ENCODE measurements around the gene BTBD16. TPM values are rescaled to one million over a fixed set of nuclear protein-coding genes. Genes with fewer than 3 reads are reported as not detected.

Gene BTBD16
- total and polyA plus RNA-seq, 2 of the 13 experiments (the other 11 are each of a cell fraction or from before 2014, with no cell fraction given) = 5.0 to 11.9 TPM

DNA sequence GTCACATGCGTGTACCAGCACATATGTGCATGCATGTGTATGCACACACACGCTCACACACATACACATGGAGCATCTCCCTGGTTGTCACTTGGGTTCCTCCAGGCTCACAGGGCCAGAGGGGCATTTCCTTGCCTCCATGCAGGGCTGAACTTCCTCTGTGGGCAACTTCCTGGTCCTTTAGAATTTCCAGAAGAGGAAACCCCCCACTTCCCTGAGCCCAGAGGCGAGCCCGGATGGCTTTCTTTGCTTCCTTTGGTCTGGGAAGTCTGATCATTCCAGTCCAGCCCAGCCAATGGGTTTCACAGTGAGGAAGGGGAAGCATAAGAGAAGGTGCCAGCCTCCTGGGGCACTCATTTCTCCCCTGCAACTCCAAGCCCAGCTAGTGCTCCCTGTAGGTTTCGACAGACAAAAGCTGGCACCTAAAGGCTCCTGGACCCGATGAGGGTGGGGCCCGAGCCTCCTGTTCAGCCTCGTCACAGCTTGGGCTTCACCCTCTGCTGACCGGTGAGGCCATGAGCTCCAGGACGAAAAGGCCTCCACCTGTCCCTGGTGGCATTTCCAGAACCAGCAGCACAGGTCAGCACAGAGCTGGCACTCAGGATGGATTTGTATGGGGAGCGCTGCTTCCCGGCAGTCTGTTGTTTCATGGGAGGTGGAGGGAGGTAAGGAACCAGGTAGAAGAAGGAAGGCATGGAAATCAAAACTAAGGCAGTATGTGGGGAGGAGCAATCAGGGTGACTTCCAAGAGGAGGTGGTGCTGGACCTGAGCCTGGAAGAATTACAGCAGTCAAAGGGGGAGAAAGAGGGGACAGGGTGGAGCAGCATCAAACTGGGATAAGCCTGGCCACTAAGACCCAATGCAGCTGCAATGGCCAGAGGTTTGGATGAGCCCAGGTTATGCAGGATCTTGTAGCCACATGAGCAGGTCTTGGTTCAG, 23.7 kb downstream of the BTBD16 start:
- Histone ChIP-seq H3K27me3 (ENCODE audit: control insufficient read depth in 1 of 2, insufficient read depth in 2 of 2, low read length in 2 of 2) (peaks cover 3 to 41% of the 10 kb centered on the region in 2 experiments; a peak in 4 of 5 replicates), H3K4me1 (ENCODE audit: insufficient read depth, low read length) (peaks cover 52% of the 10 kb centered on the region), H3K9me3 (ENCODE audit: low read length) (no peaks in the 10 kb centered on the region), H2AFZ (ENCODE audit: low read length) (no peak overlapping the region), H3K36me3 (replicated peaks in 1 of 2; ENCODE audit: control insufficient read depth in 1 of 2, insufficient read depth in 2 of 2, low read length in 2 of 2) (no peaks in the 10 kb centered on the region), H3K9ac (ENCODE audit: insufficient read depth, low read depth, low read length) (no peak overlapping the region), H3K79me2 (ENCODE audit: insufficient read depth, low read length) (no peaks in the 10 kb centered on the region), H4K20me1 (ENCODE audit: insufficient read depth, low read length) (no peaks in the 10 kb centered on the region), H3K27ac (ENCODE audit: extremely low read length, insufficient read depth, low read length) (no peak overlapping the region), H3K4me2 (ENCODE audit: low read depth, low read length) (no peak overlapping the region), H3K4me3 (replicated peaks in 1 of 3; ENCODE audit: insufficient read depth in 1 of 3, low read depth in 2 of 3, low read length in 3 of 3) (no peak overlapping the region)
- ATAC-seq (no peak), FAIRE-seq (no peak), DNase-seq (ENCODE audit: low spot score) (no peak)
- intact Hi-C loops (cut with micrococcal nuclease; ENCODE audit: unreplicated experiment) (loop anchor here (5.0 kb wide), 2 partner anchors 98 to 273 kb away; no protein-coding TSS in a partner anchor), in situ Hi-C loops (cut with HindIII; ENCODE audit: extremely low pct_ligation_motif_present, low pct_unique_long_range_greater_than_20kb) (loop anchor here (5.0 to 10.0 kb wide), 3 partner anchors 48 to 410 kb away; no protein-coding TSS in a partner anchor)
- no TSS peak for BruUV-seq (replicated peaks)
- CTCF ChIA-PET (ENCODE audit: low intra/inter-chr PET ratio, low total read pairs) = no interaction called here
- TF ChIP-seq ZNF12 (CRISPR knock-in tag; IDR thresholded peaks at IDR 0.05) = no peak
- POLR2A ChIA-PET = no interaction called here
- WGBS (ENCODE audit: low lambda C conversion rate) = 51% methylated on average over 9 of the region's 12 CpGs

DNA sequence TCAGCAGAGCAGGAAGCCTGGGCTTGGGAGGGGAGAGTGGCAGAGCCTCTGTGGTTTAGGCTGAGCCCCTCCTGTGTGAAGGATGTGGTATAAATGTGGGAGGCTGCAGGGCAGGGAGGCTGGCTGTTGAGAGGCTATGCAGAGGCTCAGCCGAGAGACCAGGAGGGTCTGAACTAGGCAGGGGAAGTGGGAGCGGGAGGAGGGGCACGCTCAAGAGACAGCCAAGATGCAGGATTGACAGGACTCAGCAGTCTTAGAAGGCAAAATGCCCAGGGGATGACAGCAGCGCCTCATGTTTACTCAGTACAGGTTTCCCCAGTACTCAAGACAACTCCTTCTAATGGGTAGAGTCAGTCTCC, 24.3 kb downstream of the BTBD16 start:
- H3K79me2 ChIP-seq (ENCODE audit: insufficient read depth, low read length) = no peaks in the 10 kb centered on the region
- H3K4me2 ChIP-seq (ENCODE audit: low read depth, low read length) = no peak overlapping the region
- no TSS peak for BruUV-seq (replicated peaks)
- no peak overlapping the region for H3K27ac ChIP-seq (ENCODE audit: extremely low read length, insufficient read depth, low read length)
- H3K27me3 ChIP-seq (ENCODE audit: control insufficient read depth in 1 of 2, insufficient read depth in 2 of 2, low read length in 2 of 2) = peaks cover 3 to 41% of the 10 kb centered on the region in 2 experiments; a peak in 4 of 5 replicates
- ChIA-PET CTCF (ENCODE audit: low intra/inter-chr PET ratio, low total read pairs) (no interaction called here), POLR2A (no interaction called here)
- intact Hi-C loops (cut with micrococcal nuclease; ENCODE audit: unreplicated experiment) (loop anchor here (5.0 kb wide), 2 partner anchors 97 to 272 kb away; no protein-coding TSS in a partner anchor), in situ Hi-C loops (cut with HindIII; ENCODE audit: extremely low pct_ligation_motif_present, low pct_unique_long_range_greater_than_20kb) (loop anchor here (5.0 to 10.0 kb wide), 3 partner anchors 47 to 409 kb away; no protein-coding TSS in a partner anchor)
- ATAC-seq = no peak
- H3K4me1 ChIP-seq (ENCODE audit: insufficient read depth, low read length) = peaks cover 47% of the 10 kb centered on the region
- DNase-seq (ENCODE audit: low spot score) = no peak
- H3K36me3 ChIP-seq (replicated peaks in 1 of 2; ENCODE audit: control insufficient read depth in 1 of 2, insufficient read depth in 2 of 2, low read length in 2 of 2) = no peaks in the 10 kb centered on the region
- no peak overlapping the region for H3K4me3 ChIP-seq (replicated peaks in 1 of 3; ENCODE audit: insufficient read depth in 1 of 3, low read depth in 2 of 3, low read length in 3 of 3)
- 63% methylated on average over 2 of the region's 4 CpGs for WGBS (ENCODE audit: low lambda C conversion rate)
- H2AFZ ChIP-seq (ENCODE audit: low read length) = no peak overlapping the region
- H3K9me3 ChIP-seq (ENCODE audit: low read length) = no peaks in the 10 kb centered on the region
- FAIRE-seq = no peak
- H4K20me1 ChIP-seq (ENCODE audit: insufficient read depth, low read length) = no peaks in the 10 kb centered on the region
- no peak overlapping the region for H3K9ac ChIP-seq (ENCODE audit: insufficient read depth, low read depth, low read length)
- no peak for TF ChIP-seq ZNF672 (CRISPR knock-in tag; IDR thresholded peaks at IDR 0.05)
- no peak for TF ChIP-seq ZNF468 (CRISPR knock-in tag; IDR thresholded peaks at IDR 0.05)
- no peak for TF ChIP-seq ZNF556 (CRISPR knock-in tag; IDR thresholded peaks at IDR 0.05; ENCODE audit: borderline replicate concordance)
- no peak for TF ChIP-seq ZNF782 (CRISPR knock-in tag; IDR thresholded peaks at IDR 0.05; ENCODE audit: borderline replicate concordance)
- no peak for TF ChIP-seq NFYC (CRISPR knock-in tag; IDR thresholded peaks at IDR 0.05)
- no peak for TF ChIP-seq ZNF724P (CRISPR knock-in tag; IDR thresholded peaks at IDR 0.05; ENCODE audit: borderline replicate concordance)
- TF ChIP-seq, protein P1, sequence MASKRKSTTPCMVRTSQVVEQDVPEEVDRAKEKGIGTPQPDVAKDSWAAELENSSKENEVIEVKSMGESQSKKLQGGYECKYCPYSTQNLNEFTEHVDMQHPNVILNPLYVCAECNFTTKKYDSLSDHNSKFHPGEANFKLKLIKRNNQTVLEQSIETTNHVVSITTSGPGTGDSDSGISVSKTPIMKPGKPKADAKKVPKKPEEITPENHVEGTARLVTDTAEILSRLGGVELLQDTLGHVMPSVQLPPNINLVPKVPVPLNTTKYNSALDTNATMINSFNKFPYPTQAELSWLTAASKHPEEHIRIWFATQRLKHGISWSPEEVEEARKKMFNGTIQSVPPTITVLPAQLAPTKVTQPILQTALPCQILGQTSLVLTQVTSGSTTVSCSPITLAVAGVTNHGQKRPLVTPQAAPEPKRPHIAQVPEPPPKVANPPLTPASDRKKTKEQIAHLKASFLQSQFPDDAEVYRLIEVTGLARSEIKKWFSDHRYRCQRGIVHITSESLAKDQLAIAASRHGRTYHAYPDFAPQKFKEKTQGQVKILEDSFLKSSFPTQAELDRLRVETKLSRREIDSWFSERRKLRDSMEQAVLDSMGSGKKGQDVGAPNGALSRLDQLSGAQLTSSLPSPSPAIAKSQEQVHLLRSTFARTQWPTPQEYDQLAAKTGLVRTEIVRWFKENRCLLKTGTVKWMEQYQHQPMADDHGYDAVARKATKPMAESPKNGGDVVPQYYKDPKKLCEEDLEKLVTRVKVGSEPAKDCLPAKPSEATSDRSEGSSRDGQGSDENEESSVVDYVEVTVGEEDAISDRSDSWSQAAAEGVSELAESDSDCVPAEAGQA (IDR thresholded peaks at IDR 0.05; ENCODE audit: low read depth) = no peak
- TF ChIP-seq, protein P1 (CRISPR knock-in tag; IDR thresholded peaks at IDR 0.05; ENCODE audit: borderline replicate concordance) = no peak
- no peak for TF ChIP-seq ATM (IDR thresholded peaks at IDR 0.05; ENCODE audit: borderline replicate concordance)
- TF ChIP-seq ZNF709 (CRISPR knock-in tag; IDR thresholded peaks at IDR 0.05) = no peak
- no peak for TF ChIP-seq RBM22 (optimal IDR thresholded peaks at IDR 0.05; ENCODE audit: low read length)

Measured in HepG2 (cell line).